Osteocyte (in vitro differentiated cells): Measurements from ENCODE around the gene SLC5A10. TPM values are rescaled to one million over a fixed set of nuclear protein-coding genes. Genes with fewer than 3 reads are reported as not detected.
"Not testable (repeated sequence)": the region's sequence is repeated elsewhere in the genome, so short reads cannot be mapped to it uniquely, and the experiment has no call there.

ENCODE experiments used
- DNase-seq: peaks from one replicate; pipeline ENCODE4 v3.0.0; 2021; ENCODE audit warnings: mixed read lengths; ENCODE audit not compliant: unreplicated experiment; ENCODE audit errors: extremely low spot score
- H3K27ac Mint-ChIP-seq: one replicate; pipeline ENCODE4 v1.8.0; 2021; ENCODE audit warnings: mild to moderate bottlenecking, mixed read lengths; ENCODE audit not compliant: unreplicated experiment
- H3K27me3 Mint-ChIP-seq: one replicate; pipeline ENCODE4 v1.8.0; 2021; ENCODE audit warnings: mixed read lengths; ENCODE audit not compliant: unreplicated experiment
- H3K36me3 Mint-ChIP-seq: one replicate; pipeline ENCODE4 v1.8.0; 2021; ENCODE audit warnings: mixed read lengths; ENCODE audit not compliant: unreplicated experiment
- H3K4me1 Mint-ChIP-seq: one replicate; pipeline ENCODE4 v1.8.0; 2021; ENCODE audit warnings: mixed read lengths; ENCODE audit not compliant: unreplicated experiment
- H3K4me3 Mint-ChIP-seq: one replicate; pipeline ENCODE4 v1.8.0; 2021; ENCODE audit warnings: mild to moderate bottlenecking, moderate library complexity, mixed read lengths; ENCODE audit not compliant: unreplicated experiment
- H3K9me3 Mint-ChIP-seq: one replicate; pipeline ENCODE4 v1.8.0; 2021; ENCODE audit warnings: mixed read lengths; ENCODE audit not compliant: unreplicated experiment
- CTCF ChIP-seq: fragments of 200-600 bp; sonication (generic); IDR thresholded peaks from 2 replicates; pipeline ENCODE4 v1.5.0; 2021; ENCODE audit warnings: antibody characterized with exemption, mild to moderate bottlenecking, moderate library complexity
- total RNA-seq: library from RNA; stranded (reverse); gene quantifications from 2 replicates; pipeline ENCODE4 v1.2.1, GENCODE V29; 2021

SLC5A10 gene
- total RNA-seq, 1 donor from 2014 or later, result not detected

- not testable (repeated sequence) for H3K27me3 Mint-ChIP-seq, H3K36me3 Mint-ChIP-seq, DNase-seq, H3K27ac Mint-ChIP-seq, H3K4me1 Mint-ChIP-seq, H3K4me3 Mint-ChIP-seq, H3K9me3 Mint-ChIP-seq
- peak; percentile 49 for TF ChIP-seq CTCF
Observed at GRCh38 chr17:19031729-19032128, 79.8 kb downstream of the SLC5A10 start.

GRCh38 chr17:19032377-19032988, 80.5 kb downstream of the SLC5A10 start:
- H3K4me3 Mint-ChIP-seq, H3K36me3 Mint-ChIP-seq, DNase-seq, H3K27ac Mint-ChIP-seq, H3K9me3 Mint-ChIP-seq, H3K4me1 Mint-ChIP-seq, H3K27me3 Mint-ChIP-seq: not testable (repeated sequence)

DNA sequence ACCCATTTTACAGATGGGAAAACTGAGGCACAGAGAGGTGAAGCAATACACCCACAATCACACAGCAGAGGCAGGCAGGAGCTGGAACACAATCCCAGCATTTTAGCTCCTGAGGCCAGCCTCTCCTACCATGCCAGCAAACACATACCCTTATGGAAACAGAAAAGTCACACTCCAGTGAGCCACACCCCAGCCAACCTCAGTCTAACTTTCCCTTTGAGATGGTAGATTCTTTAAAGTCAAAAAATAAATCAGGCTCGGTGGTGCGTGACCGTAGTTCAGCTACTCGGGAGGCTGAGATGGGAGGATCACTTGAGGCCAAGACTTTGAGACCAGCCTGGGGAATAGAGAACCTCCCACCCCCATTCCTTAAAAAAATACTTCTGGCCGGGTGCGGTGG, 84.2 kb downstream of the SLC5A10 start:
- H3K27me3 Mint-ChIP-seq, H3K4me3 Mint-ChIP-seq, H3K36me3 Mint-ChIP-seq: not testable (repeated sequence)

GRCh38 chr17:19037547-19037946, 85.6 kb downstream of the SLC5A10 start:
- H3K4me3 Mint-ChIP-seq, H3K4me1 Mint-ChIP-seq, H3K9me3 Mint-ChIP-seq, DNase-seq, H3K27me3 Mint-ChIP-seq, H3K36me3 Mint-ChIP-seq, H3K27ac Mint-ChIP-seq: not testable (repeated sequence)

More for the DNA sequence above, 84.2 kb downstream of the SLC5A10 start:
- DNase-seq, H3K27ac Mint-ChIP-seq, H3K4me1 Mint-ChIP-seq, H3K9me3 Mint-ChIP-seq: not testable (repeated sequence)

- not testable (repeated sequence) for H3K27me3 Mint-ChIP-seq, H3K4me1 Mint-ChIP-seq, DNase-seq, H3K9me3 Mint-ChIP-seq, H3K4me3 Mint-ChIP-seq, H3K27ac Mint-ChIP-seq, H3K36me3 Mint-ChIP-seq
Observed at GRCh38 chr17:19038007-19038406, 86.0 kb downstream of the SLC5A10 start.

DNA sequence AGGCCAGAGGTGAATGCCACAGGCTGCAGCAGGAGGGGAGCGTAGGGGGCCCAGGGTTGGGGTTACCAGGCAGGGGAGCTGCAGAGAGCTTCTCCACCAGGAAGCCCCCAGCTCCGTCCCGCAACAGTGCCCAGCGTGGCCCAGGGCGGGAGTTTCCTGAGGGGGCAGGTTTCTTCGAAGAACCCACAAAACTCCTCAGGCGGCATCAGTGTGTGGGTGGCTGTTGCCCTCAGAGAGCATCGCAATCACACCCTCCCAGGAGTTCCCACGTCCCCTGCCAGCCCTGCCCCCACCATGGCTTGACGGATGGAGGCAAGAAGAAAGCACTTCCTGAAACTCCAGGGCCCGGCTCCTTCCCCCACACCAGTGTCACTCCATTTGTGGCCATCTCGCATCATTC, 86.8 kb downstream of the SLC5A10 start:
- H3K4me3 Mint-ChIP-seq, H3K4me1 Mint-ChIP-seq, H3K27ac Mint-ChIP-seq, H3K9me3 Mint-ChIP-seq, DNase-seq, H3K36me3 Mint-ChIP-seq, H3K27me3 Mint-ChIP-seq: not testable (repeated sequence)

GRCh38 chr17:19040350-19040749, 88.4 kb downstream of the SLC5A10 start:
- H3K27ac Mint-ChIP-seq, H3K9me3 Mint-ChIP-seq, H3K36me3 Mint-ChIP-seq, H3K4me1 Mint-ChIP-seq, H3K4me3 Mint-ChIP-seq, H3K27me3 Mint-ChIP-seq, DNase-seq: not testable (repeated sequence)

- H3K36me3 Mint-ChIP-seq, H3K4me3 Mint-ChIP-seq, H3K27ac Mint-ChIP-seq, DNase-seq, H3K9me3 Mint-ChIP-seq, H3K27me3 Mint-ChIP-seq, H3K4me1 Mint-ChIP-seq: not testable (repeated sequence)
Observed at GRCh38 chr17:19041871-19042270, 89.9 kb downstream of the SLC5A10 start.

- not testable (repeated sequence) for DNase-seq, H3K27ac Mint-ChIP-seq, H3K36me3 Mint-ChIP-seq, H3K4me3 Mint-ChIP-seq, H3K4me1 Mint-ChIP-seq, H3K27me3 Mint-ChIP-seq, H3K9me3 Mint-ChIP-seq
Observed at GRCh38 chr17:19042369-19042768, 90.4 kb downstream of the SLC5A10 start.

- not testable (repeated sequence) for H3K27me3 Mint-ChIP-seq, H3K4me1 Mint-ChIP-seq, H3K4me3 Mint-ChIP-seq, H3K27ac Mint-ChIP-seq, H3K9me3 Mint-ChIP-seq, DNase-seq, H3K36me3 Mint-ChIP-seq
Observed at GRCh38 chr17:19043032-19043431, 91.1 kb downstream of the SLC5A10 start.

GRCh38 chr17:19044643-19045042, 92.7 kb downstream of the SLC5A10 start:
- H3K27me3 Mint-ChIP-seq, H3K4me1 Mint-ChIP-seq, H3K36me3 Mint-ChIP-seq, H3K9me3 Mint-ChIP-seq, DNase-seq, H3K27ac Mint-ChIP-seq, H3K4me3 Mint-ChIP-seq: not testable (repeated sequence)
